HG02981 (cell line): ENCODE results near the gene IFT74.
"Not testable (repeated sequence)": the region's sequence is repeated elsewhere in the genome, so short reads cannot be mapped to it uniquely, and the experiment has no call there.

Experiments
- ATAC-seq: cut with Tn5 transposase; IDR thresholded peaks from one replicate; pipeline ENCODE4 v1.9.1; 2021; ENCODE audit warnings: mild to moderate bottlenecking, moderate library complexity; ENCODE audit not compliant: unreplicated experiment

The IFT74 gene

DNA sequence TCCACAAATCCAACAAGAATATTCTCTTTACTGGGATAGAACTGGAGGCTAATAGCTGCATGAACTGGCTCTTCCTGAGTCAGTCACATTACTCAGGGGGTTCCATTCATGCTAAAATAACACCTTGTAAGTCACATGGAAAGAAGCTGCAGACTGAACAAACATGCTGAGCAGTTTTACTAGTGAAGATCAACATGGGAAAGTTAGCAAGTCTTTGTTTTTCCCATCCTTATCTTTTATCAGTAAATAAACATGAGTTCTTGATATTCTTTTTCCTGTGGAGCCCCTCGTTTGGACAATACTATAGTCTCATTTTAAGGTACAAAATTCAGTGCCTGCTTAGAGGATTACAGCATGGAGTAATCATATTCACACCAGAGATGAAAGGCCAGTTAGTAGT, 109.1 kb downstream of the IFT74 start:
- no peak for ATAC-seq

- no peak for ATAC-seq
Observed at GRCh38 chr9:27073841-27074728, 117.9 kb downstream of the IFT74 start.

- no peak for ATAC-seq
Observed at GRCh38 chr9:27078685-27079084, 122.5 kb downstream of the IFT74 start.

DNA sequence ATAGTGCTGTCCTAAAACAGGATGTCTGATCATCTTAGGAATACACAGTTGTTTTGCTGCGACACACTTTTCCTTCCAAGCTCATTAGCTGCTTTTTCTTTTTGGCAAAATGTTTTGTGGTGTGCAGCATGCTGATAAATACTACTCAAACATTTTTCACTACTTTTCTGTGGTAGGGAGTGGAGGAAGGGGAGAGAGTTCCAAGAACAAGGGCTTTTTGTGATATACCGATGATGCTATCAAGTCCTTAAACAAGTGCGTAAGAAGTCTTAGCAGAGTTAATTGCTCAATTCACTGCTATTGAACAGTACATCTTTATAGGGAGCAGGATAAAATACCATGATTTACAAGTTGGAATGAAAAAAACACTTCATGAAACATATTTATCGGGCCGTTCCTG, 129.2 kb downstream of the IFT74 start:
- ATAC-seq: no peak

DNA sequence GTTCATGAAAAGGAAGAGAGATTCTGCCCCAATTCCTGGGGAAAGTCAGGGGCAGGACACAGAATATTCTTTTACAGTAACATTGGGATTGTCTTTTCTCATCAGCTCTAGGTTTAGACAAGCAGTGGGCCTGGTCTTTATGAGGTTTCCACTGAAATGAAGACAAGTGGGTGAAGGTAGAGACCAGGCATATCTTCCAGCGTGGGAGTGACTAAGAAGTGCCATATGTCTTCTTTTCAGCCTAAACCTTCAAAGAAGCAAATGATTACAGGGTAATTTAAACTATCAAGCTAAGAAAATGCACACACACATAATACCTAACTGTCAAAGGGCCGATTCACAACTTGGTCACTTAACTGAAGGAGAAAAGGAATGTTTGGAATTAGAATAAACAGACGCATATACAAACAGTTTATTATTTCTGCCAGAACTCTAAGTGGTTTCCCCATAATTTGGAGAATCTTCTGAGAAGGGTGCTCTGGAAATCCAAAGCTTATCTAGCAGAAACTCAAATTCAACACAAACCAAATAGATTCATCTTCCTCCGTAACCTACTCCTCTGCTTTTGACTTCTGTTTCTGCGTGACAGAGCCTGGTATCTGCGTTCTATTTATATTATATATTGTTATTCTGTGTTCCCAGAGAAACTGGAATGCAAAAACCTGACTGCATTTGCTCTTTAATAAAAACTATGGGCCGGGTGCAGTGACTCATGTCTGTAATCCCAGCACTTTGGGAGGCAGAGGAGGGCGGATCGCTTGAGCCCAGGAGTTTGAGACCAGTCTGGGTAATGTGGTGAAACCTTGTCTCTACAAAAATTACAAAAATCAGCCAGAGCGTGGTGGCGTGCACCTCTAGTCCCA, 130.8 kb downstream of the IFT74 start:
- ATAC-seq: no peak

GRCh38 chr9:27088981-27089380, 132.8 kb downstream of the IFT74 start:
- no peak for ATAC-seq

- ATAC-seq: no peak
Observed at GRCh38 chr9:27089706-27090105, 133.5 kb downstream of the IFT74 start.

GRCh38 chr9:27090231-27090630, 134.0 kb downstream of the IFT74 start:
- ATAC-seq: no peak

GRCh38 chr9:27090711-27091110, 134.5 kb downstream of the IFT74 start:
- ATAC-seq: no peak

GRCh38 chr9:27092496-27092895, 136.3 kb downstream of the IFT74 start:
- not testable (repeated sequence) for ATAC-seq

DNA sequence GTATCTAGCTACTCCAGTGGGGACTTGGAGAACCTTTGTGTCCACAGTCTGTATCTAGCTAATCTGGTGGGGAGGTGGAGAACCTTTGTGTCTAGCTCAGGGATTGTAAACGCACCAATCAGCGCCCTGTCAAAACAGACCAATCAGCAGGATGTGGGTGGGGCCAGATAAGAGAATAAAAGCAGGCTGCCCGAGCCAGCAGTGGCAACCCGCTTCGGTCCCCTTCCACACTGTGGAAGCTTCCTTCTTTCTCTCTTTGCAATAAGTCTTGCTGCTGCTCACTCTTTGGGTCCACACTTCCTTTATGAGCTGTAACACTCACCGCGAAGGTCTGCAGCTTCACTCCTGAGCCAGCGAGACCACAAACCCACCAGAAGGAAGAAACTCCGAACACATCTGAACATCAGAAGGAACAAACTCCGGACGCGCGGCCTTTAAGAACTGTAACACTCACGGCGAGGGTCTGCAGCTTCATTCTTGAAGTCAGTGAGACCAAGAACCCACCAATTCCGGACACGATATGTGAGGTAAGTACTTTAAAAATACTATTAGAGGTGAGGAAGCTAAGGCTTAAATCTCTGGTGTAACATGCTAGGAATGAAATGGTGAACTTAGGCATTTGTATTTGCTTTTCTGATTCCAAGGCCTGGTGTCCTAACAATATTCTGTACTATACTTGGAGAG, 137.3 kb downstream of the IFT74 start:
- not testable (repeated sequence) for ATAC-seq

GRCh38 chr9:27094640-27095298, 138.6 kb downstream of the IFT74 start:
- ATAC-seq: no peak

DNA sequence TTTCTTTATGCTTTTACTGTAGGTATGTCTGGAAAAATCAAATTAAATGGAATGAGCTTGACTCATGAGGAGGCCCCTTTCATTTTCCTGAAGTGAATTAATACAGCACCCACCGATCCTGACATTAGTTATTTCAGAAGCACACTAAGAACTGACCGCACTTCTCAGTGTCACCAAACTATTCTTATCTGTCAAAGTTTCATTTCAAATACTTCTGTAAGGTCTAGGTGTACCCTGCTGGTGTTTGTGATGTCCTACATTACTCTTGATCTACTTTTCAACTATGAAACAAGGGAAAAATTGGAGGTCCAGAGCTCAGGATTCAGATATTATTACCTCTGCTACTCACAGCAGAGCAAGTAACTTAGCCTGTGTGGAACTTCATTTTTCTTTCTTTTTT, 151.0 kb downstream of the IFT74 start:
- ATAC-seq: no peak

GRCh38 chr9:27108981-27109541, 152.8 kb downstream of the IFT74 start, which contains the start of gene TEK:
TEK (plus strand) TSS chr9:27109225; CDS start chr9:27109591, 366 bp downstream.
- no peak for ATAC-seq

- no peak for ATAC-seq
Observed at GRCh38 chr9:27109621-27110020, 153.4 kb downstream of the IFT74 start.

DNA sequence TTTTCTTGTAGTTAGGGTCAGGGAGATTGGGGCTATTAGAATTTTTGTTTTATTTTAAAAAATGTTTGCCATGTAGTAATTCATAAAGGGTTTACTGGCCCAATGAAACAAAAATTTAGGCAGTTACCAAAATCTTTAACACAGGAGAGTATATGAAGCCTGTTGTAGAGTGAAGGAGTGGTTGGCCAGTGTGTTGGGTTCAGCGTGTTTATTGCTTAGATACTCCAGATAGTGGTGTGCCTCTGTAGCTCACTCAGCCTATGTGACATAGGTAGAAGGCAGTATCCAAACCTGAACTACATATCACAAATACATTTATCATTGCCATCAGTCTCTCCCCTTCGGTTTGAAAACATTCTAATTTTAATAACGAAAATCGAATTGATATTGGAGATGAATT, 154.0 kb downstream of the IFT74 start:
- ATAC-seq: no peak

GRCh38 chr9:27112235-27112634, 156.0 kb downstream of the IFT74 start:
- ATAC-seq: no peak
